Endothelial cell of umbilical vein (primary cell): ENCODE measurements around the gene SPECC1L.

Experiments
- EZH2 ChIP-seq: IDR thresholded peaks from 2 replicates; pipeline ENCODE4 v1.6.1; 2012; ENCODE audit warnings: borderline replicate concordance, low read depth, mild to moderate bottlenecking, moderate library complexity, low read length, inconsistent platforms; ENCODE audit not compliant: severe bottlenecking
- GATA2 ChIP-seq: IDR thresholded peaks from 2 replicates; pipeline ENCODE4 v1.7.0; 2011; ENCODE audit warnings: low read depth, mild to moderate bottlenecking, moderate library complexity, mixed read lengths, low read length; ENCODE audit not compliant: insufficient read length, insufficient read depth
- JUN ChIP-seq: IDR thresholded peaks from 2 replicates; pipeline ENCODE4 v1.6.1; 2011; ENCODE audit warnings: borderline replicate concordance, low read depth; ENCODE audit not compliant: insufficient read length, insufficient read depth
- POLR2A ChIP-seq: IDR thresholded peaks from 2 replicates; pipeline ENCODE4 v1.6.1; 2012; ENCODE audit warnings: low read depth, mild to moderate bottlenecking, control low read depth, low read length
- POLR2AphosphoS5 ChIP-seq: IDR thresholded peaks from 2 replicates; pipeline ENCODE4 v1.6.1; 2012; ENCODE audit warnings: low read depth, mild to moderate bottlenecking, control low read depth, low read length, moderate library complexity; ENCODE audit not compliant: insufficient read depth
- TF ChIP-seq, protein P1 (sequence below), 2 donors: IDR thresholded peaks; 1 replicate in 1 of 2; 2 replicates in 1 of 2; pipeline ENCODE4 v1.5.1; 2011; ENCODE audit warnings: low read length in 2 of 2, mild to moderate bottlenecking in 2 of 2, moderate library complexity in 2 of 2, control low read depth in 1 of 2, inconsistent platforms in 1 of 2, low read depth in 1 of 2; ENCODE audit not compliant: insufficient read depth in 1 of 2; ENCODE audit errors: extremely low read depth in 1 of 2

DNA sequence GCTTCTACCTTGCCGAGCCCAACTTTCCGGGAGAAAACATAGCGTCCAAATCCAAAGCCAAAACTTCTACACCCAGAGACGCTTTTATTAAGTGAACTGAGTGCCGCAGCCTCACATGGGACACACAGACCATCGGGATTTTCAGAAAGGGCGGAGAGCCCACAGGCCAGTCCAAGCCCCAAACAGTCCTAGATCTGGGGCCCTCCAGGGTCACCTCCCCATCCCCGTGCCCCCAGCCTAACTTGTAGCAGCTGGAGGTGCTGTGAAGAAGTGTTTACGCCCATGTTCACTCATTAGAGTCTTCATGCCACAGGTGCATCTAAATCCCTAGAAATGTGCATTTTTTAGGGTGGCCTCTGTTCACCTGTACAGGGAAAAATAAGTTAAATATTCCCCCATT lies 142.6 kb downstream of the SPECC1L start:
- TF ChIP-seq, protein P1, sequence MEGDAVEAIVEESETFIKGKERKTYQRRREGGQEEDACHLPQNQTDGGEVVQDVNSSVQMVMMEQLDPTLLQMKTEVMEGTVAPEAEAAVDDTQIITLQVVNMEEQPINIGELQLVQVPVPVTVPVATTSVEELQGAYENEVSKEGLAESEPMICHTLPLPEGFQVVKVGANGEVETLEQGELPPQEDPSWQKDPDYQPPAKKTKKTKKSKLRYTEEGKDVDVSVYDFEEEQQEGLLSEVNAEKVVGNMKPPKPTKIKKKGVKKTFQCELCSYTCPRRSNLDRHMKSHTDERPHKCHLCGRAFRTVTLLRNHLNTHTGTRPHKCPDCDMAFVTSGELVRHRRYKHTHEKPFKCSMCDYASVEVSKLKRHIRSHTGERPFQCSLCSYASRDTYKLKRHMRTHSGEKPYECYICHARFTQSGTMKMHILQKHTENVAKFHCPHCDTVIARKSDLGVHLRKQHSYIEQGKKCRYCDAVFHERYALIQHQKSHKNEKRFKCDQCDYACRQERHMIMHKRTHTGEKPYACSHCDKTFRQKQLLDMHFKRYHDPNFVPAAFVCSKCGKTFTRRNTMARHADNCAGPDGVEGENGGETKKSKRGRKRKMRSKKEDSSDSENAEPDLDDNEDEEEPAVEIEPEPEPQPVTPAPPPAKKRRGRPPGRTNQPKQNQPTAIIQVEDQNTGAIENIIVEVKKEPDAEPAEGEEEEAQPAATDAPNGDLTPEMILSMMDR (IDR thresholded peaks at IDR 0.05; ENCODE audit: extremely low read depth in 1 of 2, insufficient read depth in 1 of 2, low read depth in 1 of 2, low read length in 2 of 2) = no peak
- no peak for TF ChIP-seq JUN
- TF ChIP-seq EZH2 = no peak
- no peak for TF ChIP-seq POLR2A
- no peak for TF ChIP-seq POLR2AphosphoS5
- TF ChIP-seq GATA2 = no peak
